HG03097 (cell line): ENCODE results near the gene GLRA3.
A peak's percentile ranks its signal among the peaks of the same experiment; 100 is the strongest.
"Not testable (repeated sequence)": the region's sequence is repeated elsewhere in the genome, so short reads cannot be mapped to it uniquely, and the experiment has no call there.

ENCODE experiments used
- ATAC-seq: cut with Tn5 transposase; IDR thresholded peaks from one replicate; pipeline ENCODE4 v1.9.1; 2021; ENCODE audit not compliant: unreplicated experiment, low FRiP score

Gene GLRA3

GRCh38 chr4:174669270-174669669 is 159.8 kb downstream of the GLRA3 start:
- no peak for ATAC-seq

GRCh38 chr4:174665799-174666198 is 163.2 kb downstream of the GLRA3 start:
- no peak for ATAC-seq

GRCh38 chr4:174663216-174663615 is 165.8 kb downstream of the GLRA3 start:
- ATAC-seq = no peak

- ATAC-seq = no peak
Measured at GRCh38 chr4:174658246-174658645, 170.8 kb downstream of the GLRA3 start.

- ATAC-seq = no peak
Measured at GRCh38 chr4:174657472-174657871, 171.6 kb downstream of the GLRA3 start.

DNA sequence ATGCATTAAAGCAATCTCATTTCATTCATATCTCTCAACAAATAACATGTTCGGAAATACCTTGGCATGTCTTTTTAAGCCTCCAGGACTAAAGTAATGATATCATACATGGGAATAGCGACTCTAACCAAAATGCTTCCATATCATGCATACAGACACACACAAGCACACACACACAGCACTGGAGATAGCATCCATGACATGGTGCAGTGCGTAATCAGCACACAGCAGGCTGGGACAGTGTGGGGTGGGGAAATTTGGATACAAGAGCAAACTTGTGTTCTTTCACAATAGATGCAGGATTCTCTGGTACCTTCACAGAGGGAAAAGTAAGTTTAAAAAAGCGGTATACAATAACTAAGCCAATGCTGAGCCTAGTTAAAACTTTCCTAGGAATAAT is 174.4 kb downstream of the GLRA3 start:
- no peak for ATAC-seq

DNA sequence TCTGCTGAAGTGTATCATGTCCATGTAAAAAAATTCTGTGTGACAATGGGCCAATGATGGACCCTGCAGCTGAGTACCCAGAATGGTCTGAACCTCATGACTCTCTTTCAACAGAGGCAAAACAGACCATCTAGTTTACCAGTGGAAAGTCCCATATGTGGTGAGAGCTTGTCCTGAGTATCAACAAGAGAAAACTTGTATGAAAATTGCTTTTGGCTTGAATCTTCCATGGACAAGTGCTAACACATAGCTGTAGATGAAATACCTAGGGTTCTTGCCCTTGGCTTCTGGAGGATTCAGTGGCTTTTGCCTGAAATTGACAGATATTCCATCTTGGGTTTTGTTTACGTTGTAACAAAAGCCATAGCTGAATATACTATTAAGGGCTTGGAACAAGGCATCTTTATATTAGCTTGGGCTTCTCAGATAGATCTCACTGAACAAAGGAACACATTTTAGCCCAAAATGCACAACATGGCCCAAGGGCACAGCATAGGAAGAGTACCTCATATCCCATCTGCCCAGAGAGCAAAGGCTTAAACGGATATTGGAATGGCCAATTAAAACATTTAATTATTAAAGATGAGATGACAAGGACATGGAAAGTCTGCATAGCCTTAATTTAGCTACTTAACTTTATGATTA is 178.2 kb downstream of the GLRA3 start:
- no peak for ATAC-seq

GRCh38 chr4:174648812-174649211 is 180.2 kb downstream of the GLRA3 start:
- no peak for ATAC-seq

- ATAC-seq = no peak
Measured at GRCh38 chr4:174646326-174646725, 182.7 kb downstream of the GLRA3 start.

GRCh38 chr4:174640146-174640545 is 188.9 kb downstream of the GLRA3 start:
- ATAC-seq = no peak

DNA sequence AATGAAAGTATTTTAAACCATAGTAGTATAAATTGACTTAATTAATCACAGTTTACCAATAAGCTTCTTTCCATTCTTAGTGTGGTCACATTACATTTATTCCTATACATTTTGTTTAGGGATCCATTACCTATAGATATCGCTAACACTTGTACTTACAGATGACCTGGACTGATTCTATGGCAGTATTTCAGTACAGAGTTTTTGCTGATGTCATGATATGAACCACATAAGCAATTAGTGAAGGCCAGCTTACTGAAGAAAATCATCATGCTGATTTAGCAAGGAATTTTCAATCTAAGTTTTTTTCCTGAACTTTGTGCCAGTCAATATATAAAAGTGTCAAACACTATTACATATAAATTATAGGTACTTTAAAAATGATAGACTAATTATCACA is 193.3 kb downstream of the GLRA3 start:
- ATAC-seq = no peak

DNA sequence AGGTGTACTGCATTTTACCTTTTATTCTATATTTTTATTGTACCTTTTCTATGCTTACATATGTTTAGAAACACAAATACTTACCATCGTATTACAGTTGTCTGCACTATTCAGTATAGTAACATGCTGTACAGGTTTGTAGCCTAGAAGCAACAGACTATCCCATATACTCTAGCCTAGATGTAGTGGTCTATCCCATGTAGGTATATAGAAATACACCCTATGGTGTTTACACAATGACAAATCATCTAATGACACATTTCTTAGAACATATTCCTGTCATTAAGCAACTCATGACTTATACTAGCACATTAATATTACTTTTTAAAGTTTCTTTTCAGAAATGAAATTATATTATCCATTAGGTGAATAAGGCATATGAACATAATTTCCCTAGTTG is 195.6 kb downstream of the GLRA3 start:
- ATAC-seq = no peak

DNA sequence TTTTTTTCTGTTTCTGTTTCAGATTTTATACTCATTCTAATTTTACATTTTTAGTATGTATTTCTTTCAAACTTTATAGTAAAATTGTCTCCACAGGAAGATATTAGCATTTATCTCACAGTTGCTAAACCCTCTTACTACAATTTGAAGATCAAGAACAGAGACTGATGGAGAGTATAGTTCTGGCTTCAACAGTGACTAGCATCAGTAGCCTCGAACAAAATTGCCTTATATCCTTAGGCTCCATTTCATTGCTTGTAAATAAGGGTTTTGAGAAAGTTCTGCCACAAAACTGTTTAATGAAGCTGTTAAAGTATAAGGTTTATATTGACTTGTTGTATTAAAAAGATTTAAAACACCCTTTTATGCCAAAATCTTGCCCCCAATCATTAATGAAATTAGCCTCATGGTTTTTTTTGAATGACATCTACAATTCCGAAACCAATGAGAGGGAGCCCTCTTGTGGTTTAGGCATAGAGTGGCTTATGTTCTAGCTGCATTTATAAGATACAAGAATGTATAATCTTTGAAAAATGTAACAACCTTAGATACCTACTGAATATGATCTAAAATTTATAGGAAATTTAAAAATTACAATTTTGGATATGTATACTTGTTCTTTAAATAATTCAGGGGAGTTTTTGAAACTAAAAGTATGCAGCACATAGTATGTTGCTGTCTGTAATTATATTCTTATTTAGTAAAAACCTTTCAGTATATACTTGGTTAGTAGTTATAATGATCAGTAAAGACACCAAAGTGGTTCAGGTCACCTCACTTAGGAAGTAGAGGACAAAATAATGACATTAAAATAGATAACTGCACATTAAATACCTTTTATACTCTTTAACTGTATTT is 196.9 kb downstream of the GLRA3 start:
- peak; percentile 60 for ATAC-seq

DNA sequence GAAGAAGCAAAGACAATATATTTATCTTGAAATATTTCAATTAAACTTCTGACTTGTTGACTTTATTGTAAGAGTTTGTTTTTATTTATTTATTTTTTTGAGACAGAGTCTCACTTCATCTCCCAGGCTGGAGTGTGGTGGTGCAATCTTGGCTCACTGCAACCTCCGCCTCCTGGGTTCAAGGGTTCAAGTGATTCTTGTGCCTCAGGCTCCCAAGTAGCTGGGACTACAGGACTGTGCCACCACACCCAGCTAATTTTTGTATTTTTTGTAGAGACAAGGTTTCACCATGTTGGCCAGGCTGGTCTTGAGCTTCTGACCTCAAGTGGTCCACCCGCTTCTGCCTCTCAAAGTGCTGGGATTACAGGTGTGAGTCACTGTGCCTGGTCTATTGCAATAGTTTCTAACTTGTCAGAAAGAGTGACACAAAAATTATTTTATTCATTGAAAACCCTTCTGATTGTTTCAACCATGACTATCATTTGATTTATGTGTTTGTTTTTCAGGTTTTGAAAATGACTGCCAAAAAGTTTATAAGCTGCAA is 199.1 kb downstream of the GLRA3 start:
- not testable (repeated sequence) for ATAC-seq

- no peak for ATAC-seq
Measured at GRCh38 chr4:174629265-174629664, 199.8 kb downstream of the GLRA3 start.

GRCh38 chr4:174628191-174628590 is 200.9 kb downstream of the GLRA3 start:
- no peak for ATAC-seq

DNA sequence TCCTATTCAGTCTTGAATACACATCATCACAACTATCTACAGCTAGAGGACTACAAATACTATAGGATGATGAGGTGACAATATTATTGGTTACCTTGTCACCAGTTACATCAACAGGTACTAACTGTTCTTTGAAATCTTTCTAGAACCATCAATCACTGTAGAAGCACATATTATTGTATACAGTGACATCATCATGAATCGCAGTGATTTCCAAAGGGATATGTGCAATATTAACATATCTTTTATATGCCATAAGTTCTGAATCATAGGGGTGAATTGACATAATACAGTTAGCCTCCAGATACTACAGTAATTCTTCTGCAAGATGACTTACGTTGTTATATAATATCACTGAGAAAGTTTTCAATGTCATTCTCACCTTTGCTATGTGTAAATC is 201.6 kb downstream of the GLRA3 start:
- ATAC-seq = no peak

DNA sequence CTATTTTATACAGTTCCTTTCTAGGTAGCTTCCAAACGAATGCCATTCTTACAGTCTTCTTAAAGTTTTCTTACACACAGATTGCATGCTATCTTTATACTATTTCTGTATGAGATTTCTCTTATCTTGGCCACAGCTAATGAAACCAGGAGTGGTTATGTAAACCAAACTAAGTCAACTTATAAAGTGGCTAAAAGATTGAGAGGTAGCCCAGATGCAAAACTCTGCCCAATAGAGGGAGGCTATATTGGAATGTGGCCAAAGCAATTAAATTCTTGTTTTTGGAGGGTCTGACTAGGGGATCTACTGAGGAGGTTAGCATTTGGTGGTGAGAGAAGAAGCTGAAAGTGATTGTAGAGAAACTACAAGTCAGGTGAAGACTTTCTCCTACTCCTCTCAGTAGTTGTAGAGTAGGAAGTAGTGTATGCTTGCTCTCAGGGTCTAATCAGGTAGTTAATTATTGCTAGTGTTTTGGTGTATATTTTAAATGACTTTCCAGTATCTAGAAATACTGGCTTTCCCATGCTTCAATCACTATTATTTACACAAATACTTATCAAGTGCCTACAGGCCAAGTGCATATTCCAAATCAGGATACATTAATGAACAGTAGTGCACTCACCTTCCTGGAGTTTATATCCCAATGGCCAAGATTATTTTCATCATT is 202.6 kb downstream of the GLRA3 start:
- no peak for ATAC-seq

DNA sequence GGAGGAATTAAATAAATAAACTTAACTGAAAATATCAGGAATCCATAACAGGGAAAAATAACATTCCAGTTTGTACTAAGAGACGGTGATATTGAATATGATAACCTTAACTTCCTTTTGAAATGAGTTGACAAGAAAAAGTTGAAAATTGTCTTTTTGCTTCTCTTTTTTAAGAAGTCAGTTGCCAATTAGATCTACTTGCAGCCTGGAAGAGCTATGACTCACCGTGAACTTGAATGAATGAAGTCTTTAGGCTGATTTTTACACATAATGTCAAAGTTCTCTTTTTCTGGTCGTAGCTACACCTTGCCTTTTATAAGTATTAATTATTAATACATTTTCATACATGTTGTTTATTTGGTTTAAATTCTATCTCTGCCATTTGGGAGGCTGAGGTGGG is 212.4 kb downstream of the GLRA3 start:
- ATAC-seq = no peak

DNA sequence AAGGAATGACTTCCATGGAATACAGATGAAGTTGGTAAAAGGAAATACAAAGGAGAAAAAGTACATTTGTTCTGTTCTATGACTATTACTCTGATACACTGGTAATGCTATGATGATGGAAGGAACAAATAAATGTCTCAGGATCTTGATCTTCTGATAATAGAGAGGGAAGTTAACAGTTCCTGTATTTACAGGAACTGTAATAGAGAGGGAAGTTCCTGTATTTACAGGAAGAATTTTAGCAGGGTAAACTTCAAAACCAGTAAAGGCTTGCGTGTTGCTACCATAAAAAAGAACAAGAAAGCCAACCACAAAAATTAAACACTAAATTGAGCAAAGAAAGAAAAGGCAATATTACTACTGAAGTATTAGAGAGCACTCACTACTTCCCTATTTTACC is 215.1 kb downstream of the GLRA3 start:
- no peak for ATAC-seq

DNA sequence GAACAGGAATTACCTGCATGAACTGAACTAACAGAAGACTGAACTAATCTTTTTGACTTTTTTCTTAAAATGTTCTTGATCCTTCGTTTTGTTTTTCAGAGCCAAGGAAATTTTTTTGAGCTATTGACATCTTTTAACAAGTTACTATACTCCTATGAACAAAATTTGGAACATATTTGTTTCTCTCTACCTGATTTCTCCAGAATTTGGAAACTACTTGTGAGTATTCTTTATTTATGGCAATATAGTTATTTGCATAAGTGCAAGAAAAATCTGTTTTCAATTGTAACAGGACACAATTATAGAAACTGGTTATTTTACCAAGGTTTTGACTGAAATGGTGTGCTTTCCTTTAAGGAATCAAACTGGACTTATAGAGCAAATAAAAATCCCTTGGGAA is 217.3 kb downstream of the GLRA3 start:
- ATAC-seq = no peak
